T-helper 17 cell (primary cell): ENCODE data around the gene ETV6. TPM values are rescaled to one million over a fixed set of nuclear protein-coding genes. Genes with fewer than 3 reads are reported as not detected.

ENCODE experiments used
- ATAC-seq: fragments of 150-1000 bp; cut with Tn5 transposase; 2 replicates; pipeline ENCODE4 v1.10.0; 2021; ENCODE audit warnings: mild to moderate bottlenecking, moderate library complexity
- DNase-seq, 3 donors: peaks; one replicate each; pipeline versions ENCODE4 v3.0.0 to v3.0.0-alpha.2; 2020 to 2021
- H3K9me3 ChIP-seq: one replicate; pipeline ENCODE4 v1.7.0; 2013; ENCODE audit warnings: low read length, mild to moderate bottlenecking; ENCODE audit not compliant: control insufficient read depth, poor library complexity, severe bottlenecking
- H3K27ac Mint-ChIP-seq: one replicate; pipeline ENCODE4 v1.8.0; 2022; ENCODE audit warnings: mild to moderate bottlenecking, moderate library complexity, mixed read lengths
- H3K27me3 Mint-ChIP-seq: one replicate; pipeline ENCODE4 v1.8.0; 2022; ENCODE audit warnings: mixed read lengths
- H3K36me3 Mint-ChIP-seq: one replicate; pipeline ENCODE4 v1.8.0; 2022; ENCODE audit warnings: low read depth, mixed read lengths
- H3K4me1 Mint-ChIP-seq: one replicate; pipeline ENCODE4 v1.8.0; 2022; ENCODE audit warnings: mild to moderate bottlenecking, mixed read lengths
- H3K4me3 Mint-ChIP-seq: one replicate; pipeline ENCODE4 v1.8.0; 2022; ENCODE audit warnings: mild to moderate bottlenecking, moderate library complexity, mixed read lengths
- total RNA-seq, 4 donors: library from RNA in 2 of 4; stranded (reverse) in 2 of 4; gene quantifications; one replicate each; pipeline ENCODE4 v1.2.3 and lab custom pipeline; 2022 to 2026

The ETV6 gene
- total RNA-seq, 2 donors from 2014 or later, result 57.3 to 60.6 TPM

DNA sequence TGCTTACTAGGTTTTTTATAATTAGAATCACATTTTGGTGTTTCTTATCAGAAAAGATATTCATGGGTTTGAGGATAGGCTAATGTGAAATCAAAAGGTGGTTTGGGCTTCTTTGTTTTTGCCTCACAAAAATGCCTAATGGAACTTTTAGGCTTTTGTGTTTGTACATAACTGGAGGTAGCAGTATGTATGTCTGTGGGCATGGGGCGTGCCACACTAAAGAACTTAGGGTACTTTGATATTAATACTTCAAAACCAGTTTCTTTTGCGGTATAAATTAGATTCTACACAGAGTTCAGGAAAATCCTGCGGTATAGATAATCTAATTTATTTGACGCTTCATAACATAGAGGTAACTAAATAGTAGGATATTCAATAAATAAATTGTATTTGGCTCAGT, 1.9 kb downstream of the ETV6 start:
- H3K36me3 Mint-ChIP-seq, result peaks cover 4% of the 10 kb centered on the region
- ATAC-seq (peak; percentile 22), DNase-seq (no peak)
- peak overlapping the region; percentile 98 for H3K4me3 Mint-ChIP-seq
- H3K27ac Mint-ChIP-seq, result peak overlapping the region; percentile 96
- no peaks in the 10 kb centered on the region for H3K9me3 ChIP-seq
- H3K27me3 Mint-ChIP-seq, result no peaks in the 10 kb centered on the region
- H3K4me1 Mint-ChIP-seq, result peaks cover 45% of the 10 kb centered on the region

DNA sequence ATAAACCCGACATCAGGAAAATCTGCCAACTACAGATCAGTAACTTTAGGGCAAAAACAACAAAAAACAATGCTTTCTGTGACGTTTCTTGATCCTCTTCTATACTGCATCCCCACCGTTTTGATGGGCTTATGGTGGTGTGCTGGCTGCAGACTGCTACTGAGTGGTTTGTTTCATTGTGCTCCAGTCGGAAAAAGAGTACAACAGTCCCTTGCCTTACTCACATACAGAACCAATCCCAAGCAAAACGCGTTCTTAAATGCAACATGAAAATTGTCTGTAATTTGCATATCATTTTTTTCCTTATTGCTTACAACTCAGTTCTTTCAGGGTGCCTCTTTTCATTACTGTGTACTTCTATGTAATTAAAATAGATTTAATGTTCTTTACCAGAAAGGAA, 2.3 kb downstream of the ETV6 start:
- peak overlapping the region; percentile 98 for H3K4me3 Mint-ChIP-seq
- H3K27me3 Mint-ChIP-seq, result no peaks in the 10 kb centered on the region
- no peak for ATAC-seq
- H3K36me3 Mint-ChIP-seq, result peaks cover 4% of the 10 kb centered on the region
- H3K27ac Mint-ChIP-seq, result peak overlapping the region; percentile 96
- peaks cover 49% of the 10 kb centered on the region for H3K4me1 Mint-ChIP-seq
- no peak for DNase-seq
- H3K9me3 ChIP-seq, result no peaks in the 10 kb centered on the region

DNA sequence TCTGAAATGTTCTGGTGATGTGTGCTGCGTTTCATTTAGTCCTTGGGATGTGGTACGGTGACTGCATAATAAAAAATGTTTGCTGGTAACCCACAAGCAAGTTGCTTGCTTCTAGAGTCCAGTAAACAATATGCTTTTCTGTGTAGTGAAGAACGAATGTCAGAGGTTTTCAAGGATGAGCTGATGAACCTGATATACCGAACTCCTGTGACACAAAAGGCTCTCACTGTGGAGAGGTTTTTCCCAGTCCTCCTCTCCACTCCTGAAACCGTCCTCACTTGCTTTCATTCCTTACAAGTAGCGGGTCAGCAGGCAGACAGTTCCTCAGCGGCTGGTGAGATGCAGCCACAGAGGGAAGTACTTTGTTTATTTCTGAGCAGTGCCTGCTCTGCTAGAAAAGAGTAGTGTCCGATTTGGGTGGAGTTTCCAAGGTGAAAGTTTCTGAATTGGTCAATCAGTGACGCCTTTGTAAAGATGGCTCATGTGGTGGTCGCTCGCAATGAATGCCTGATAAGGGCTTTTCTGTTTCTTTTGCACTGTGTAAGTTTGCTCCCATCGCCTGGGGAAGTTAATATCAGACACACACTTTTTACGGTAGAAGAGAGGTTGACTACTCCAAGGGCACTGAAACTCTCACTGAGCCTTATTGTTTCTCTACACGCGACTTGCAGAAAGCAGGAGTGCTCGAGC, 3.0 kb downstream of the ETV6 start:
- Mint-ChIP-seq H3K4me1 (peaks cover 56% of the 10 kb centered on the region), H3K36me3 (peaks cover 4% of the 10 kb centered on the region), H3K27ac (peak overlapping the region; percentile 96), H3K27me3 (no peaks in the 10 kb centered on the region), H3K4me3 (peak overlapping the region; percentile 98)
- DNase-seq (no peak), ATAC-seq (no peak)
- no peaks in the 10 kb centered on the region for H3K9me3 ChIP-seq

DNA sequence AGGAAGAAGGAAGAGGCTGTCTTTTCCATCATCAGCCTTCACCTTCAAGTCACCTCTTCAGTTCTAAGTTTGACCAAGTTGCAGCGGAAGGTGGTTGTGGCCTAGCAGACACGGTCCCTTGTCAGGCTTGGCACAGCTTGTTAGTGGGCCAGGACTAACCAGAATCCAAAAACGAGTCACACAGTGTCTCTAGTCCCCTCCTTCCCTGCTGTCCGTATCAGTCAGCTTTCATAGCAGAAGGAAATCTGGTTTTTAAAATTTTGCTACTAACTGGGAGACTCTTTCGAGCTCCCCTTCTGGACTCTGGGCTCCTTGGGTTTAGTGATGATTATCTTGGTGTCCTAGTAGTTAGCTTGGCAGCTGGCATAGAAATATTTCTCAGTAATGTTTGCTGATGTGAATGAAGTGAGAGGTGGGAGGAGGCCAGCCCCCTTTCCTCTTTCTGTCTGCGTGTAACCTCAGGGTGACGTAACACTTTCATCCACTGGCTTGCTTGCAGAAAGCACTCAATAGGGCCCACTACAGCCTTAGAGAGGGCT, 3.8 kb downstream of the ETV6 start:
- no peak for ATAC-seq
- H3K4me3 Mint-ChIP-seq, result peak overlapping the region; percentile 98
- peaks cover 61% of the 10 kb centered on the region for H3K4me1 Mint-ChIP-seq
- DNase-seq, result no peak
- H3K27ac Mint-ChIP-seq, result peak overlapping the region; percentile 96
- H3K27me3 Mint-ChIP-seq, result no peaks in the 10 kb centered on the region
- H3K9me3 ChIP-seq, result no peaks in the 10 kb centered on the region
- H3K36me3 Mint-ChIP-seq, result peaks cover 4% of the 10 kb centered on the region

DNA sequence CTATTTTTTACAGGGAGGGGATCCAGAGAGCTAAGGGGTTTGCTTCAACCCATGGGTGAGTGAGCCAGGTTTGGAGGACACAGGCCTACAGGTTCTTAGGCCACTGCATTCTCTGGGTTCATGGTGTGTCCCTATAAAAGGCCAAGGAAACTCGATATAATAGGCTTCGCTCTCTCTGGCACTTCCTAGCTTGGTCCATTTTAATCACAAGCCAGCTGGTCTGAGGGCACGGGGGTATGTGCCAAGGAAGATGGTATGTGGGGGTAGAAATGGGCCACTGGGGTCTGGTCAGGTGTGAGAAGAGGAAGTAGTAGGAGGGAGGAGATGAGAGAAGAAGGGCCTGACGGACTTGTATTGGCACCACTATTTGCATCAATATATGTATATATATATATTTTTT, 4.9 kb downstream of the ETV6 start:
- Mint-ChIP-seq H3K27me3 (no peaks in the 10 kb centered on the region), H3K27ac (peak overlapping the region; percentile 96), H3K4me1 (peaks cover 69% of the 10 kb centered on the region), H3K36me3 (peaks cover 4% of the 10 kb centered on the region), H3K4me3 (peak overlapping the region; percentile 62)
- ATAC-seq, result no peak
- no peak for DNase-seq
- H3K9me3 ChIP-seq, result no peaks in the 10 kb centered on the region

DNA sequence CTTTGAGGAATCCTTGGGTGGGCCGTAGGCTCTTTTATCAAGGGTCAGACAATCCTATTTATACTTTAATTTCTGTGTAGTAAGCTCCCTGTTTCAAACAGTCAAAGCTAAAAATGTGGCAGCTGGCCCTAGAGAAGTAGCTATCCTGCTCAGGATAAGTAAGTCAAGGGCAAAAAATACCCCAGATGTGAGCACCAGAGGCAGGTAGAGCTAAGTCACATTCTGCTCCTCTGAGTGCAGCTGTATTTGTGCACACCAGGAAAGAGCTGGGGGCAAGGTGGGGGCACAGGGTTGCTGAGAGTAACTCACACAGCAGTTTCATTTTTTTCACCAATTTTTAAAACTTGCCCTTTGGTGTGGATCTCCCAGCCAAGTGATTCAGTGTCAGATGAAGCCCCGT, 5.3 kb downstream of the ETV6 start:
- Mint-ChIP-seq H3K27ac (peak overlapping the region; percentile 96), H3K4me3 (no peak overlapping the region), H3K4me1 (peaks cover 73% of the 10 kb centered on the region), H3K36me3 (peaks cover 2% of the 10 kb centered on the region), H3K27me3 (no peaks in the 10 kb centered on the region)
- H3K9me3 ChIP-seq, result no peaks in the 10 kb centered on the region
- ATAC-seq (no peak), DNase-seq (no peak)

DNA sequence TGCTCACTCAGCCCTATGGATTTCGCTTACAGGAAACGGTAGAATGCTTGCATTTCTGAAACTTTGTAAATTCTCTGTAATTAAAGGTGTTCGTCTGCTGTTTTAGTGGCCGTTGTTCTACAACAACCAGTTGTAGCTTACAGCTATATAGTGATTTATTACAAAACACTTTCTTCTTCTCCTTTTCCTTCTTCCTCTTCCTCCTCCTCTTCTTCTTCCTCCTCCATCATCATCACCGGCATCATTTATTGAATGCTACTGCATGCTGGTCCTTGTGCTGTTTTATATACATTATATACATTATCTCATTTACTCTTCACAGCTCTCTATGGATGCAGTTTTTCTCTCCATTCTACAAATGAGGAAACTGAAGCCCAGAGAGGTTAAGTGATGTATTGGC, 6.4 kb downstream of the ETV6 start:
- no peaks in the 10 kb centered on the region for H3K36me3 Mint-ChIP-seq
- H3K4me3 Mint-ChIP-seq, result no peak overlapping the region
- H3K4me1 Mint-ChIP-seq, result peaks cover 75% of the 10 kb centered on the region
- ATAC-seq (no peak), DNase-seq (no peak)
- H3K9me3 ChIP-seq, result no peaks in the 10 kb centered on the region
- H3K27ac Mint-ChIP-seq, result peak overlapping the region; percentile 80
- no peaks in the 10 kb centered on the region for H3K27me3 Mint-ChIP-seq

DNA sequence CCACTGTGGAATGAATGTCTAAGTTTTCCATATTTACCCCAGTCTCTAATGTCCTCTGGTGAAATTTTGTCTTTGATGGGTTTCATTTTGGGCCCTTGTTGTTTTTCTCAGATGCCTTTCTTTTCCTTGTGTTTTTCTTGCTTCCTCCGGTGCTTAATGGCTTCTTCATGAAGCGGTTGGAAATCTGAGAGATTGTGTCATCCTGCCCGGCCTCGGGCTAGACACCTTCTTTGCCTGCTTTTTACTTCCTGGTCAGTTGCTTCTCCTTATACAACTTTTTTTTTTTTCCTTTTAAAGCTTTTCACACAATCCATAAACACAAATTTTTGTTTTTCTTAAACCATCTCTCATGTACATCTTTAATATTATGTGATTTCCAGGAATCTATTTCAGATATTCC, 7.1 kb downstream of the ETV6 start:
- ATAC-seq (no peak), DNase-seq (no peak)
- Mint-ChIP-seq H3K4me1 (peaks cover 72% of the 10 kb centered on the region), H3K36me3 (no peaks in the 10 kb centered on the region), H3K27ac (peak overlapping the region; percentile 80), H3K27me3 (no peaks in the 10 kb centered on the region), H3K4me3 (peak overlapping the region; percentile 56)
- H3K9me3 ChIP-seq, result no peaks in the 10 kb centered on the region

DNA sequence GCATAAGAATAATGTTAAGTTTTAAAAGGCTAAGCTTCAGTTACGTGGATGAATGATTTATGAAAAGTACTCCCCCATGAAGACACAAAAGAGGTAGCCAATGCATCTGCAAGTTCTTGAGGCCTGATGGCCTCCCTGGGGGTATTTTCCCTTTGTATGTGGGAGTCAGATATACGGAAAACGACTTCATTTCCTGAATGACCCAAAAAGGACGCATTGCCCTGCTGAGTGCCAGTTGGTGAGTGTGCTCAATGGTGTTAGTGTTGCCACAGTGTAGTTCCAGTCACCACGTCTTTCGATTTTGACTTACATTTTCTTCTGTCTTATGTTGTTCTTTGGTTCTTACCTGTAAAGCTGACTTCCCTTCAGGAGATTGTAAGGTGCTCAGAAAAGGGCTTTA, 8.0 kb downstream of the ETV6 start:
- DNase-seq (no peak), ATAC-seq (no peak)
- peaks cover 76% of the 10 kb centered on the region for H3K4me1 Mint-ChIP-seq
- no peaks in the 10 kb centered on the region for H3K9me3 ChIP-seq
- peak overlapping the region; percentile 80 for H3K27ac Mint-ChIP-seq
- no peak overlapping the region for H3K4me3 Mint-ChIP-seq
- H3K27me3 Mint-ChIP-seq, result no peaks in the 10 kb centered on the region
- H3K36me3 Mint-ChIP-seq, result no peaks in the 10 kb centered on the region

DNA sequence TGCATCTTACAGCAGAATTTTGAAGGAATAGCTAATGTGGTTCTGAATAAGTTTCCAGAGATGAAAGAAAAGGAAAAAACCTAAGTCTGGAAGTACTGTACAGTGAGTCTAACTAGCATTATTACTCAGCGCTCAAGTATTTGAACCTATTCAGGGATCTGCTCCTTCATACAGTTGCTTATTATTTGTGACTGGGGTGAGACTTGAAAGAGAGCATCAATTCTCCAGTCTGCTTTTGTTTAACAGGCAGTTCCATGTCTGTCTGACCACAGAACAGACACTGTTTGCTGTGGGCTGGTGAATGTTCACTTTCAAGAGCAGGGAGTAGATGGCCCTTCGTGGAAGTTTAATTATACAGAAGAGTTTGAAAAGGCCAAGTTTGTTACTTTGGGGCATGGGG, 9.3 kb downstream of the ETV6 start:
- Mint-ChIP-seq H3K4me1 (peaks cover 76% of the 10 kb centered on the region), H3K36me3 (no peaks in the 10 kb centered on the region), H3K27me3 (no peaks in the 10 kb centered on the region), H3K27ac (peak overlapping the region; percentile 80), H3K4me3 (no peak overlapping the region)
- DNase-seq (no peak), ATAC-seq (peak; percentile 22)
- no peaks in the 10 kb centered on the region for H3K9me3 ChIP-seq

DNA sequence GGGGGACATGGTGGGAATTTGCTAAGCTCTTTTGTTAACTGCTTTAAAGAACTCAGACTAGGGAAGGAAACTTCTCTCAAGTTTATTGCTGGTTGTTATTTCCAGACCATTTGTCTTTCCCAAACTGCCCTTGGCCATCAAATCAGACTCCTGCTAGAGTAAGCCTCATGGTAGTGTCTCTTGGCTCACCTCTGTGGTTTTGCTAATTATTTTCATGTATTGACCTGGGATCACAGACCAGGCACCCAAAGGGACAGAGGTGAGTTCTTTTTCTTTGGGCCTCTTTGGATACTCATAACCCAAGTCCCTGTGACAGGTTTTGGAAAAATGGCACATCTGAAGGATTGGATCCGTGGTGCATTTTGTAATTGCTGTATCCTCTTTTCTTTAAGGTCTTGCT, 11.2 kb downstream of the ETV6 start:
- ATAC-seq (no peak), DNase-seq (no peak)
- H3K4me1 Mint-ChIP-seq, result peaks cover 80% of the 10 kb centered on the region
- H3K27me3 Mint-ChIP-seq, result no peaks in the 10 kb centered on the region
- no peak overlapping the region for H3K4me3 Mint-ChIP-seq
- H3K27ac Mint-ChIP-seq, result no peak overlapping the region
- H3K9me3 ChIP-seq, result no peaks in the 10 kb centered on the region
- no peaks in the 10 kb centered on the region for H3K36me3 Mint-ChIP-seq

DNA sequence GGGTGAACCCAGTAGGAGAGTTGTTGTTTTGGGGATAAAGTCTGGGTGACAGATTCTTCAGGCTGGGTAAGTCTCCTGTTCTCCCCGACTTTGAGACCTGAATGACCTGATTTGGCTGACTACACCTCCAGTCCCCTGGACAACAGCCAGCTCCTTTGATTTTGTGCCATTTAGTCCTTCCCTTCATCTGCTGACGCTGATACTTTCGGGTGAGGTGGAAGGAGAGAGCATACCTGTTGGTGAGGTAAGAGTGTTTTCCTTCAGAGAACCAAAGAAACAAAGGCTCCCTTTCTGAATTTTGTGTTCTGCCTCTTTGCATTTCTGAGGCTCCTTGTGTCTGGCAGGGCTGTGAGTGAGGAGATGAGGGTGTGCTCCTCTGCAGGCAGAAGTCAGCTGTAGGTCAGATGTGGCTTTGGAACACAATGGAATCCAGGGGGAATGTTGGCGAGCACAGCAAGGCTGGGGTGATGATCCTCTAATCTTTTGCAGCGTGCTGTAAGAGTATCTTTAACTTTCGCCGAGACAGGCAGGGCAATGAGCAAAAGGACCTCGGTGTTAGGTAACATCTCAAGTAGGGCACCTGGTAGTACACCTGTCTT, 12.1 kb downstream of the ETV6 start:
- DNase-seq (no peak), ATAC-seq (no peak)
- Mint-ChIP-seq H3K27me3 (no peaks in the 10 kb centered on the region), H3K27ac (peak overlapping the region; percentile 81), H3K4me1 (peaks cover 78% of the 10 kb centered on the region), H3K4me3 (no peak overlapping the region), H3K36me3 (no peaks in the 10 kb centered on the region)
- no peaks in the 10 kb centered on the region for H3K9me3 ChIP-seq

DNA sequence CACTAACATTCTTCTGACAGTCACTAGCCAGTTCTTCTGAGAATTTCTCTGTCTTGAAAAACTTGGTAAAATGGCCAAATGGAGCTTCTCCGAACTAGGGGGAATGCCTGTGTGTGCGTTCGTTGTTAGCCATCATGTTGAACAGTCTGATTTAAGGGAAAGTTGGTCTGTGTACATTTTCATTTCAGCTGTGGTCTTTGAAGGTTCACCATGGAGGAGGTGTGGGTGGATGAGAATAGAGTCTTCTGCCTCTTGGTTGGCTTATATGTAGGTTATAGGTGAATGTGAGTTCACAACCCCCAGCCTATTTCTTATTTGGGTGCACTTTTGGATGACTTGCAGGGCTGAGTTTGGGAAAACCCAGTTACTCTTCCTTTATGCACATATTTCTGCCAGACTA, 12.9 kb downstream of the ETV6 start:
- Mint-ChIP-seq H3K36me3 (no peaks in the 10 kb centered on the region), H3K27ac (peak overlapping the region; percentile 81), H3K4me1 (peaks cover 75% of the 10 kb centered on the region), H3K27me3 (no peaks in the 10 kb centered on the region), H3K4me3 (peak overlapping the region; percentile 31)
- ATAC-seq, result peak; percentile 65
- H3K9me3 ChIP-seq, result no peaks in the 10 kb centered on the region
- DNase-seq, result no peak

DNA sequence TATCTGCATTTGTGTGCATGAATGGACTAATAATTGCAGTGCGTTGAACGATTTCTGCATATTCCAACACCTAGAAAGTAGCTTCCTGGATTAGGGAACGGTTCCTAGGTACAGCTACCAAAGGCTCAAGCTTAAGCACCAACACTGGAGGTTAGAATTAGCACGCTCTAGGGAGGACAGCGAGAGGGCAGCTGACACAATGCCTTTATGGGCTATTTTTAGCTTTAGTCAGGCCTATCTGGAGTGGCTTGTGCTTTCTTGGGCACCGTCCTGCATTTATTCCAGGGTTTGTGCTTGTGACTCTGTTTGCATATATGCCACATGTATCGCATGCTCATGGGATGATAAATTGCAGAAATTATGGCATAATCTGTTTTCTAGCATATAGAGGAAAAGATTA, 13.7 kb downstream of the ETV6 start:
- H3K9me3 ChIP-seq, result no peaks in the 10 kb centered on the region
- peaks cover 73% of the 10 kb centered on the region for H3K4me1 Mint-ChIP-seq
- H3K4me3 Mint-ChIP-seq, result no peak overlapping the region
- no peak for ATAC-seq
- DNase-seq, result no peak
- H3K27ac Mint-ChIP-seq, result peak overlapping the region; percentile 81
- H3K27me3 Mint-ChIP-seq, result no peaks in the 10 kb centered on the region
- H3K36me3 Mint-ChIP-seq, result no peaks in the 10 kb centered on the region
